Stimulated activated CD4-positive, alpha-beta T cell treated with anti-CD3 and anti-CD28 coated beads, Interleukin-1b, Interleukin-23, amount 100 ng/mL, for 1 hour (primary cell): ENCODE results near the gene ZFP64.

Experiments
- DNase-seq, 2 donors: peaks; one replicate each; pipeline ENCODE4 v3.0.0-alpha.2; 2020; ENCODE audit warnings: low read depth in 2 of 2

Gene ZFP64

GRCh38 chr20:52104546-52105441, 86.8 kb downstream of the ZFP64 start:
- DNase-seq: no peak

- DNase-seq: no peak
These were observed 87.5 kb downstream of the ZFP64 start for GRCh38 chr20:52103913-52104545.

- no peak for DNase-seq
These were observed 88.2 kb downstream of the ZFP64 start for GRCh38 chr20:52103335-52103912.

- no peak for DNase-seq
These were observed 89.0 kb downstream of the ZFP64 start for GRCh38 chr20:52102559-52102958.

- DNase-seq: no peak
These were observed 89.5 kb downstream of the ZFP64 start for GRCh38 chr20:52102126-52102525.
